Inflammatory macrophage (primary cell): ENCODE measurements around the gene SOX8.

Experiments used
- DNase-seq, 2 donors: peaks; one replicate each; pipeline ENCODE4 v3.0.0-alpha.2; 2020 to 2022

SOX8 gene

GRCh38 chr16:974001-974601, 7.5 kb upstream of the SOX8 start:
- no peak for DNase-seq

- no peak for DNase-seq
Measured at GRCh38 chr16:974611-975261, 6.8 kb upstream of the SOX8 start.

- no peak for DNase-seq
Measured at GRCh38 chr16:975291-975690, 6.3 kb upstream of the SOX8 start.

DNA sequence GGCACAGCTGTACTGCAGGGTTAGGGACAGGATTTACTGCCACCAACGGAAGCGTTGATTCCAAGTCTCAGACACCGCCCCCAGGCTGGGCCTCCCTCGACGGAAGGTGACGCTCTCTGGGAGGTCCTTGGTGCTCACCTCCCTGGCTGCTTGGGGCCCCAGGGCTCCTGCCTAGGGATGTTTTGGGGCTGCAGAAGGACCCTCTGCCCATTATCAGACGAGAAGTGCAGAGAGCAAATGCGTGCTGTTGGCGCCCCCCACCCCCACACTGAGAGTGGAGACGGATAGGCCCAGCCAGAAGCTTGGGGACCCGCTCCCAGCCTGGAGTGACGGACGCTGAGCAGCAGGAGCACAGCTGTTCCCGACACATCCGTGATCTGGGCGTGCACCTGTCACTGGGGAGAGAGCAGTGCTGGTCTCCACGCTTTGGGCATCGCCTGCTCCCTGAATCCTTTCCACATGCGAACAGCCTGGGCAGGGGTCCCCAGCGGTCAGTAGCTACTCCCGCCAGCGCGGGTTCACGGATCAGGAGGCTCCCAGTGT, 5.1 kb upstream of the SOX8 start:
- no peak for DNase-seq

GRCh38 chr16:977081-977701, 4.4 kb upstream of the SOX8 start:
- no peak for DNase-seq

GRCh38 chr16:977896-978295, 3.7 kb upstream of the SOX8 start:
- no peak for DNase-seq

- DNase-seq: no peak
Measured at GRCh38 chr16:978403-978802, 3.2 kb upstream of the SOX8 start.

DNA sequence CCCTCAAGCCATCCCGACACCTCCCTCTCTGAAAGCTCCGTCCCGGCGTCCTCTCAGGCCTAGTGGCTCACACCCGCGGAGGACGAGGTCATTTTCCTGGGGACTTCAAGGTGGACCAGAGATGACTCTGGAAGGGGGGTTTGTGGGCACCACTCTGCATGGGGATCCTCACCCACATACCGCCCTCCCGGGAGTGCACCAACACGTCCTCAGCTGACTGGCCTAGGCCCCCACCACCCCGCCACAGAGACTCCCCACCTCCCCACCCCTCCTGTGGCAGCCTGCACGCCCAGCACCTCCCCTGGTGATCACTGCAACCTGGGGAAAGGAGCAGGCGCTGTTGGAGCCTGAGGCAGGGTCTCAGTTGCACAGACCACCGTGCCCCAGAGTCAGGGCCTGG, 2.4 kb upstream of the SOX8 start:
- no peak for DNase-seq

GRCh38 chr16:979859-980594, 1.5 kb upstream of the SOX8 start:
- no peak for DNase-seq

DNA sequence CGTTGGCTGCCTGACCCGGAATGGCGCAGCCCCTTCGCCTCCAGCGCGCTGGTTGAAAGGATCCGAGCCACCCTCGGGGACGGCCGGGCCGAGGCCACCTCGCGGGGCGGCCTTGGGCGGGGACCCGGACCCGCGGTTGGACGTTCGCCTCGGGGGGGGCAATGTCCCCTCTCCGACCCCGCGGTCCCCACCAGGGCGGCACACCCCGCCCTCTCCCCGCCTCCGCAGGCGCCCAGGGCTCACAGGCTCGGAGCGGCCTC, 1.0 kb upstream of the SOX8 start:
- no peak for DNase-seq

DNA sequence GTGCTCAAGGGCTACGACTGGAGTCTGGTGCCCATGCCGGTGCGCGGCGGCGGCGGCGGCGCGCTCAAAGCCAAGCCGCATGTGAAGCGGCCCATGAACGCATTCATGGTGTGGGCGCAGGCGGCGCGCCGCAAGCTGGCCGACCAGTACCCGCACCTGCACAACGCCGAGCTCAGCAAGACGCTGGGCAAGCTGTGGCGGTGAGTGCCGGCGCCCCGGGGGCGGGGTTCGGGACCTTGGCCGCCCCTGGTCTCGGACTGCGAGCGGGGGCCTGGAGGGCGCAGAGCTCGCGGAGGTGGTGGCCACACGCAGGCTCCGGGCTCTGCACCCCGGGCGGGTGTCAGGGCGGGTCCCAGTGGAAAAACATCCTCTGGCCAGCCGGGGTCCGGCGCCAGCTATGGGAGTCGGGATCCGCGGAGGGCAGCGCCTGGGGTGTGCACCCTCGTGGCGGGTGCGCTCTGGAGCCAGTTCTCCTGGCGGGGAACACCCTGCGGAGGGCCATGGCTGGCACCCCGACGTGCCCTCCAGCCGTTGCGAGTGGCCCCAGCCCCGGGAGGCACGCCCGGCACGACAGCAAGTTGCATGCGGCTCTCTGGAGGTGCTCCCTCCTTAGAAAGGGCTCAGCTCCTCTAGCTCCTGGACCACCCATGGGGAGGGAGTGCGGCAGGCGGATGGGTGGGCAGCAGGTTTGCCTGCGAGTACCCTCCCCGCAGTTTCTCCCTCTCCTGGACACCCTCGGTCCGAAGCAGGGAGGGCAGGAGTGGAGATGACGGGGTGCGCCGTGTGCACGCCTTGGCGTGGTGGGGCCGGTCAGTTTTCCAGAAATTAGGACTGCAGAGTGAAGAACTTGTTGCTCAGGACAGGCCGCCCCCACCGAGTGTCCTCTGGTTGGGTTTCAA, 824 bp downstream of the SOX8 start:
- no peak for DNase-seq

- DNase-seq: no peak
Measured at GRCh38 chr16:983044-984030, 1.8 kb downstream of the SOX8 start.

GRCh38 chr16:984121-984694, 2.6 kb downstream of the SOX8 start:
- no peak for DNase-seq

GRCh38 chr16:984736-985636, 3.4 kb downstream of the SOX8 start:
- no peak for DNase-seq

DNA sequence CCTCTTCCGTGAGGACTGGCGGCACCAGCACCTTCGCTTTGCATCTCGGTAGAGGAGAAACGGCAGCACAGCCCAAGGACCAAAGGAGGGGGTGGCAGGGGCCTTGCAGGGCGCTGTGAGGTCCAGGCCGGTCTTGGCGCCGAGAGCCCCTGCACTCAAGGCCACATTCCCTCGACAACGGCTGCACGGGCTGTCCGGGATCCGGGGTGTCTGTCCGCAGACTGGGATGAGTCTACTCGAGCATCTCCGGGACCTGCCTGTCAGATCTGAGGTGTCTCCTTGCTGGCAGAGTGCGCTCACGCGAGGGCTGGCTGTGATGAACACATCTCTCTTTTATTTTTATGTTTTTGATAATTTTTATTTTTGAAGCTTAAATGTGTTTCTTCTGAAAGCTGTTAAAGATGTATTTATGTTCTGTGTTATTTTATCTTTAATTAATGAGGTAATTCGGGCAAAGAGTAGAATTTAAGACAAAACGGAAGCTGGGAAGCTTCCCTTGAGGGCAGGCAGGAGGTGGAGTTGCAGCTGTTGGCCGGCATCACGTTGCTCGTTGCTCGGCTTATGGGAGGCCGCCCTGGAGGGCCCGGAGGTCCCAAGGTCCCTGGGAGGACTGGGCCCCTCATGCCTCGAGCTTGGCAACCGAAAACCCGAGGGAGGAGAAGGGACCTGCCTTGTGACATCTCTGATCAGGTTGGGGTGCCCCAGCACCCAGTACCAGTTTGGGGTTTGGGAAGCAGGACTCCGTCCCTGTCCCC, 4.3 kb downstream of the SOX8 start:
- DNase-seq: no peak

- no peak for DNase-seq
Measured at GRCh38 chr16:986411-986810, 4.8 kb downstream of the SOX8 start.

- DNase-seq: no peak
Measured at GRCh38 chr16:986925-987582, 5.5 kb downstream of the SOX8 start.

- no peak for DNase-seq
Measured at GRCh38 chr16:987906-988305, 6.3 kb downstream of the SOX8 start.
